GM18907 (cell line): ENCODE results near the gene ZSWIM4.

Experiments
- ATAC-seq: cut with Tn5 transposase; IDR thresholded peaks from one replicate; pipeline ENCODE4 v1.9.1; 2021; ENCODE audit warnings: mild to moderate bottlenecking, moderate library complexity; ENCODE audit not compliant: unreplicated experiment

Gene ZSWIM4

DNA sequence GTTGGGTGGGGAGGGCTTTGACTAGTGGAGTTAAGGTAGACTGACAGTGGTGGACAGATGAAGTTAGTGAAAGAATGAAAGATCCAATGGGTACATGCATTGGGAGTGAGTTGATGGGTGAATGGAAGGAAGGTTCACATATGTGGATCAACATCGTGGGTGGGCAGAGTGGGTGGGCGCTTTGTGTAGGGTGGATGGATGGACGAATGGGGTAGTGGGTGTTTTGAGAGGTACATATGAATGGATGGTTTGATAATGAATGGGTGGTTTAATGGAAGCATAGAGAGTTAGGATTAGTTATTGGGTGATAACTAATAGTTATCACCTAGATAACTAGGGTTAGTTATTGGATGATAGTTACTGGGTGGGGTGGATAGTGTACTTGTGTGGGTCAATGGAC lies 11.5 kb downstream of the ZSWIM4 start:
- no peak for ATAC-seq

DNA sequence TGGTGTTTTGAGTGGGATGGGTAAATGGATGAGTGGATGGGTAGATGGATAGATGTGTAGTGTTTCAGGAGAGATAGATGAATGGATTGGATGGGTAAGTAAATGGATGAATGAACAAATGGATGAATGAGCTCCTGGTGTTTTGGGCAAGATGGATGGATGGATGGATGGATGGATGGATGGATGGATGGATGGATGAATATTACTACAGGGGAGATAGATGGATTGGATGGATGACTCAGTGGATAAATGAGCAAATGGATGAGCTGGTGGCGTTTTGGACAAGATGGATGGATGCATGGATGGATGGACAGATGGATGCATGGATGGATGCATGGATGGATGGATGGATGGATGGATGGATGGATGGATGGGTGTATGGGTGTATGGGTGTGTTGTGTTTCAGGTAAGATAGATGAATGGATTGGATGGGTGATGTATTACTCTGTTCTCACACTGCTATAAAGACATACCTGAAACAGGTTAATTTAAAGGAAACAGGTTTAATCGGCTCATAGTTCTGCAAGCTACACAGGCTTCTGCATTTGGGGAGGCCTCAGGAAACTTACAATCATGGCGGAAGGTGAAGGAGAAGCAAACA lies 12.3 kb downstream of the ZSWIM4 start:
- ATAC-seq, result no peak

DNA sequence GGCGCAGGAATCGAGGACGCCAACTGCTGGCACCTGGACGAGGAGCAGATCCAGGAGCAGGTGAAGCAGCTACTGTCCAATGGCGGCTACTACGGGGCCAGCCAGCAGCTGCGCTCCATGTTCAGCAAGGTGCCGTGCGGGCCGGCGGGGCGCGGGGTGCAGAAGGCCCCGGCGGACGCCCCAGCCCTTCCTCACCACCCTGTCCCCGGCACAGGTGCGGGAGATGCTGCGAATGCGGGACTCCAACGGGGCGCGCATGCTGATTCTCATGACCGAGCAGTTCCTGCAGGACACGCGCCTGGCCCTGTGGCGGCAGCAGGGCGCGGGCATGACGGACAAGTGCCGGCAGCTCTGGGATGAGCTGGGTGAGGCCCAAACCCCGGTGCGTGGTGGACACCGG lies 13.6 kb downstream of the ZSWIM4 start:
- no peak for ATAC-seq

DNA sequence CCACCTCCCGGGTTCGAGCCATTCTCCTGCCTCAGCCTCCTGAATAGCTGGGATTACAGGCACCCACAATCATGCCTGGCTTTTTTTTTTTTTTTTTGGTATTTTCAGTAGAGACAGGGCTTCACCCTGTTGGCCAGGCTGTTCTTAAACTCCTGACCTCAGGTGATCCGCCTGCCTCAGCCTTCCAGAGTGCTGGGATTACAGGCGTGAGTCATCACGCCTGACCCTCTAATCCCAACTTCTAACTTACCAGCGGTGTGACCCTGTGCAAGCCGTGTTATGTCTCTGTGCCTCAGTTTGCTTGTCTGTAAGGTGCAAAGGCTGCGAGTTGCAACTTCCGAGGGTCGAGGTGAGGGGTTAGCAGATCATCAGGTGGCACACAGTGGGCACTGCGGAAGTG lies 17.3 kb downstream of the ZSWIM4 start:
- no peak for ATAC-seq

DNA sequence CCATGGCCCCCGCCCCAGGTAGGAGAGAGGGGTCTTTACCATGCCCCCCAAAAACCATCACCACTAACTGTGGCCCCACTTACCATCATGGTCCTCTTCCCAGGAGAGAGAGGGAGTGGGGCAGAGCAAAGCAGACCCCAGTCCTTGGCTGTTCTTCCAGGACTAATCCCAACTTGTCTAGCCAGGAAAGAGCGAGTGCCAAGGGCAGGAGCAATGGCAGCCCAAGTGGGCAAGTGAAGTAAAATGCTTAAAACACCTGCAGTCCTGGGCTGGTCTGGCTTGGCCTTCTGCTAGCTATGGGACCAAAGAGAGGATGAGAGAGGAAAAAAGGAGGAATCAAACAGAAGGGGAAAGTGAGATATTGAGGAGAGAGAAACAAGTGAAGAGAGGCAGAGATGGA lies 17.9 kb downstream of the ZSWIM4 start:
- no peak for ATAC-seq

DNA sequence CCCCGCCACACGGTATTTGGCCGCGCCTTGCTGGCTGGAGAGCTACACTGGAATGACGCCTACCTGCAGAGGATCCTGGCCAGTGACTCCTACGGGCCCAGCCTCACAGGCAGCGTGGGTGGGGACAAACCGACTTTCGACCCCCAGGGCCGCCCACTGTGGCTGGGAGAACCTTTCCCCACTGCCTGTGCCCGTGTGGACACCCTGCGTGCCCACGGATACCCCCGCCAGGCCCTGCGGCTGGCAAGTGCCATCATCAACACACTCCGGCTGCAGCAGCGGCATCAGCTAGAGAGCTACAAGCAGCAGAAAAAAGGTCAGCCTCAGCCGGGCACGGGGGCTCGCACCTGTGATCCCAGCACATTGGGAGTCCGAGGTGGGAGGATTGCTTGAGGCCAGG lies 19.3 kb downstream of the ZSWIM4 start:
- ATAC-seq, result no peak

DNA sequence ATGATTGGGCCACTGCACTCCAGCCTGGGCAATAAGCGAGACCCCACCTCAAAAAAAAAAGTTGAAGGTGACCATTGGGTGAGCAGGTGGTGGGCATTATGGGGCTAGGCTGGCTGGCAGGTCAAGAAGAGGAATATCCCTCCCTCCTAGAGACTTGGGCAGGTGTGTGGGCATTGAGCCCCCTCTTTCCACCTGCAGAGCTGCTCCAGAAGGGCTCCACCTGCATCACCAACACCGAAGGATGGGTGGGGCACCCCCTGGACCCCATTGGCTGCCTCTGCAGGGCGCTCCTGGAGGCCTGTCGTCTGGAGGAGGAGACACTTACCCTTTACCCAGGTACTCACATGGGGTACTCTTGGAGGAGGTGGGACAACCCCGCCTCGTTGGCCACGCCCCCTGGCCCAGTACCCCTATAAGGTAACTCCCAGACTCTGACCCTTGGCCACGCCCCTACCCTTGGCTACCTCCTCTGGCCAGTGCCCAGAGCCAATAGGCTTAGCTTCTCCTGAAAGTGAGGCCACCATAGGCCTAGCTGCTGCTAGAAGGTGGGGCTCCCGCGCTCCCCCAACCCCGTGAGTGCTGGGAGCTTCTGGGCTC lies 21.9 kb downstream of the ZSWIM4 start:
- ATAC-seq, result no peak

DNA sequence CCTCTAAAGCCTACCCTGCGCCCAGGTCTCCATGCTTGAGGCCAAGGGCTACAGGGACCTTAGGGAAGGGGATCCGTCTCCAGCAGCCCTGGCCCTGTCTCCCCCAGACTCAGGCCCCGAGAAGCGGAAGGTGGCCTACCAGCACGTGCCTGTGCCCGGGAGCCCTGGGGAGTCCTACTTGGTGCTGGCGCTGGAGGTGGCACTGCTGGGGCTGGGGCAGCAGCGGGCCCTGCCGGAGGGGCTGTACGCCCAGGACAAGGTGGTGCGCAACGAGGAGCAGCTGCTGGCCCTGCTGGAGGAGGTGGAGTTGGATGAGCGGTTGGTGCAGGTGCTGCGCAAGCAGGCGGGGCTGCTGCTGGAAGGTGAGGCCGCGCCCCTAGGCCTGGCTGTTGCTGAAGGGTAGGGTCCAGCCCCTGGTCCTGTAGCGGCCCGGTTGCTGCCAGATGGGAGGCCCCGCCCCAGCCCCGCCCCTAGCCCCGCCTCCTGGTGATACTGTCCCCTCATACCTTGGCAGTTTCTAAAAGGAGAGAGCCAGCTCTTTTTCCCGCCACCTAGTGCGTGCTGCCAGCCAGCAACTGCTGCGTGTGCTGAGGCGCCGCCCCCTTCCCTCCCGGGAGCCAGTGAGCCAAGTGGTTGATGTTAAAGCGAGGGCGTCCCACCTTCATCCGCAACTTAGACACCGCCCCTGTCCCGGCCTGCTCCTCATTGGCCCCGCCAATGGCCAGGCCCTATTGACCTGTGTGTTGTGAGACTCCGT lies 22.6 kb downstream of the ZSWIM4 start:
- ATAC-seq, result no peak

DNA sequence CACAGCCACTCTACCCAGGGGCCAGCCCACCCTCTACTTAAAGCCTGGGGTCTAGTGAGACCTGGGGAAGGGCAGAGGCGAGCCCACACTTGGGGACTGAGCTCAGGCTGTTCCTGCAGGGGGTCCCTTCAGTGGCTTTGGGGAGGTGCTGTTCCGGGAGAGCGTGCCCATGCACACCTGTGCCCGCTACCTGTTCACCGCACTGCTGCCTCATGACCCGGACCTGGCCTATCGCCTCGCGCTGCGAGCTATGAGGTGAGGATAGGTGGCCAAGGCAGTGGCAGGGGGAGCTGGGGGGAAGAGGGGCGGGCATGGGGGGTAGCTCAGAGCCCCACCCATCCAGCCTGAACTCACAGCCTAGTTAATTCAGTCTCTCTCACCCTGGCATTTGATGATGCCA lies 24.0 kb downstream of the ZSWIM4 start:
- no peak for ATAC-seq

DNA sequence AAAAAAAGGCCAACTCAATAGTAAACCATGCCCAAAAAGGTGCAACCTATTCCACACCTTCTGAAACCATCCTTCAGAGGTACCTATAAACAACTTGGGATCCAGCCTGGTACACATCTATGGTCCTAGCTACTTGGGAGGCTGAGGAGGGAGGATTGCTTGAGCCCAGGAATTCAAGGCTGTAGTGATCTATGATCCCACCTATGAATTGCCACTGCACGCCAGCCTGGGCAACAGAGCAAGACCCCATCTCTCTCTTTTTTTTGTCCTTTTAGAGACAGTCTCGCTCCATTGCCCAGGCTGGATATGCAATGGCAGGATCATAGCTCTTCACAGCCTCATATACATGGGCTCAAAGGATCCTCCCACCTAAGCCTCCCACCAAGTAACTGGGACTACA lies 26.0 kb downstream of the ZSWIM4 start:
- ATAC-seq, result no peak

DNA sequence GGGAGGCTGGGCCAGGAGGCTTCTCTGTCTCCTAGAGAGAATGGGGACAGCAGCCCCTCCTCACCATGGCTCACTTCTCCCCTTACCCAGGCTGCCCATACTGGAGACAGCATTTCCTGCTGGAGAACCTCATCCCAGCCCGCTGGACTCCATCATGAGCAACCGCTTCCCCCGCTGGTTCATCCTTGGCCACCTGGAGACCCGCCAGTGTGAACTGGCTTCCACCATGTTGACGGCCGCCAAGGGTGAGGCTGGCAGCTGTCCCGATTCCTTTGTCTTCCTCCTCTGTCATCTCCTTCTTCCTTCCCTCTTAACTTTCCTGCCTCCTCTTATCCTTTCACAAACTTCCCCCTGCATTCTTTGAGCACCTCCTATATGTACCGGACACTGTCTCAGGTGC lies 28.0 kb downstream of the ZSWIM4 start:
- ATAC-seq, result no peak

DNA sequence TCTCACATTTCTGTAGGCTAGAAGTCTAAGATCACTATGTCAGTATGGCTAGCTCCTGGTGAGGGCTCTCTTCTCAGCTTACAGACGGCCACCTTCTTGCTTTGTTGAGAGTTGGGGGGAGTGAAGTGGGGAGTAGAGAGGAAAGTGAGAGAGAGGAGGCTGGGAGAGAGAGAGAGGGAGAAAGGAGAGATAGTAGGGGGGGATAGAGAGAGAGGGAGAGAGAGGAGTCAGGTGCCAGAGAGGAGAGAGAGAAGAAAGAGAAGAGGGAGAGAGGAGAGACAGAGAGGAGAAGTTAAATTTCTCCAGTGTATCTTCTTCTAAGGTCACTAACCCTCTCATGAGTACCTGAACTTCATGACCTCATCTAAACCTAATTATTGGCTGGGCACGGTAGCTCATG lies 28.7 kb downstream of the ZSWIM4 start:
- no peak for ATAC-seq

DNA sequence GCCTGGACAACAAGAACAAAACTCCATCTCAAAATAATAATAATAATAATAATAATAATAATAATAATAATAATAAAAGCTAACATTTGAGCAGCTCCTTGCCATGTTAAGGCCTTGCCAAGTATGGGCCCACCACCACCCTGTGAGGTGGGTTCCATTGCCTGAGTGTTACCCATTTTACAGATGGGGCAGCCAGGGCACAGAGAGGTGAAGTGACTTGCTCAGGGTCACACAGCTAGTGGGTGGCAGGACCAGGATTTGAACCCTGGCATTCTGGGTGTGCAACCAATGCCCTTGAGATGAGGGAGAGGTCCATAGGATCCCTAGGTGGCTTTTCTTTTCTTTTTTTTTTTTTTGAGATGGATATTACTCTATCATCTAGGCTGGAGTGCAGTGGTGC lies 29.5 kb downstream of the ZSWIM4 start:
- no peak for ATAC-seq

DNA sequence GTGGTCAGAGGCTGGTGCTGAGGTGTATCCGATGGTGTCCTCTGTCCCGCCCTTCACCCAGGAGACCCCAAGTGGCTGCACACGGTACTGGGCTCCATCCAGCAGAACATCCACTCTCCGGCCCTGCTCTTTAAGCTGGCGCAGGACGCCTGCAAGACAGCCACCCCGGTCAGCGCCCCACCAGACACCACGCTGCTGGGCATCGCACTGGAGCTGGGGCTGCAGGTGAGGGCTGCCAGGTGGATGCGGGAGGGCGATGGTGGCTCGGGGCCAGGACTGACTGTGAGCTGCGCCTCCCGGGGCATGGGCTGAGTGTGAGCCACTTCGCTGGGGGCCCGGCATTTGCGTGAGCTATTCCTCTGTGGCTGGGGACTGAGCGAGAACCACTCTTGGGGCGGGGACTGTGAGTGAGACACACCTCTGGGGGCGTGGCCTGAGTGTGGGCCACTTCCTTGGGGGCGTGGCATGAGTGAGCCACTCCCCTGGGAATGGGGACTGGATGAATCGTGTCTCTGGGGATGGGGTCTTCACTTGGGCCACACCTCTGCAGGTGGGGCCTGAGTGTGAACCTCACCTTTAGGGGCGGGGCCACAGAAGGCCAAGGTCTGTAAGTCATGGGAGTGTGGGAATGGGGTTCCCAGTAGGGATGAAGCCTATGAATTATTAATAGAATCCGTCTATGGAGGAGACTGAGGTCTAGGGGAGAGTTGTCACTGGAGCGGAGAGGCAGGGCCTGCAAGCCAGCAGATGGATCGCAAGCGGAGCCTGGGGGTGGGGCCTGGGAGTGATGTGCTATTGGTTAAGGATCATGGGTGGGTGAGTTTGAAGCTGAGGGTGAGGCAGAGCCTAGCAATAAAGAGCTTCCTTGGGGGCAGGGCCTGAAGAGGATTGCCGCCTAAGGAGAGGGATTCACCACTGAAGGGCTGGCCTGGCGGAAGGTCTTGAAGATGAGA lies 30.5 kb downstream of the ZSWIM4 start:
- no peak for ATAC-seq

DNA sequence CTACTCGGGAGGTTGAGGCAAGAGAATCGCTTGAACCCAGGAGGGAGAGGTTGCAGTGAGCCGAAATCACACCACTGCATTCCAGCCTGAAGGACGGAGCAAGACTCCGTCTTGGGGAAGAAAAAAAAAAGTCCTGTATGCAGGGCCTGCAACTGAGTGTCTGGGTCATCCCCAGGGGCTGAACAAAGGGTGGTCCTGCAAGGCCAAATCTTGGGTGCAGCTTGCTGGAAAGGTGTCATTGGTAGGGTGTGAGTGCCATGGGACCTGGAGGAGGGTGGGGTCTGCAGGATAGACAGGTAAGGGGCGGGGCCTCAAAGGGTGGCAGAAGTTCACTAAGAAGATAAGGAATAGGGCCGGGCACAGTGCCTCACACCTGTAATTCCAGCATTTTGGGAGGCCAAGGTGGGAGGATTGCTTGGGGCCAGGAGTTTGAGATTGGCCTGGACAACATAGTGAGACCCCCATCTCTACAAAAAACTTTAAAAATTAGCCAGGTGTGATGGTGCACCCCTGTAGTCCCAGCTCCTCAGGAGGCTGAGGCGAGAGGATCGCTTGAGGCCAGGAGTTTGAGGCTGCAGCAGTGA lies 31.5 kb downstream of the ZSWIM4 start:
- ATAC-seq, result no peak

DNA sequence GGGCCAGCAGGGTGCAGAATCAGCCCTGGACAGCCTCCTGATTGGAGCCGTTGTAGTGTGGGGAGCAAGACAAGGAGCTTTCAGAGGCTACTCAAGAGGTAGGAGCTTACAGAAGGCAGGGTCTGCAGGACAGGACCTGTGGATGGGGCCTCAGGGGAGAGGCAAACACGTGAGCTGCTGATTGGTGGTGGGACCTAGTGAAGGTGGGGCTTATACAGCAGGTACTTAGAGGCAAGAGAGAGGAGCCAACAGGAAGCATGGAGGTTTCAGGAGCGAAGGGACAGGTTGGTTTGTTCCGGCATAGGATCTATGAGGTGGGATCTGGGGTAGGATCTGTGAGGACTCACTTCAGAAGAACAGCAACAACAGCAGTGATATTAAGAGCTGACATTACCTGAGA lies 32.4 kb downstream of the ZSWIM4 start:
- ATAC-seq, result no peak

DNA sequence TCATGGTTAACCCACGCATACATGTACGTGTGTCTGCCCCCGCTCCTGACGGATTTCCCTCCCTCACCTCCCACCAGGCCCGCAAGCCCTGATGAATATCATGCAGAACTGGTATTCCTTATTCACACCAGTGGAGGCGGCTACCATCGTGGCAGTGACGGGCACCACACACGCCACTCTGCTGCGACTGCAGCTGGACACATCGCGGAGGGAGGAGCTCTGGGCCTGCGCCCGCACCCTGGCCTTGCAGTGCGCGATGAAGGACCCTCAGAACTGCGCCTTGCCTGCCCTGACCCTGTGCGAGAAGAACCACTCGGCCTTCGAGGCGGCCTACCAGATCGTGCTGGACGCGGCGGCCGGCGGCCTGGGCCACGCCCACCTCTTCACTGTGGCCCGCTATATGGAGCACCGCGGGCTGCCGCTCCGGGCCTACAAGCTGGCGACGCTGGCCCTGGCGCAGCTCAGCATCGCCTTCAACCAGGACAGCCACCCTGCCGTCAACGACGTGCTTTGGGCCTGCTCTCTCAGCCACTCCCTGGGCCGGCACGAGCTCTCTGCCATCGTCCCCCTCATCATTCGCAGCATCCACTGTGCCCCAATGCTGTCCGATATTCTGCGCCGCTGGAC lies 35.0 kb downstream of the ZSWIM4 start:
- ATAC-seq, result no peak

DNA sequence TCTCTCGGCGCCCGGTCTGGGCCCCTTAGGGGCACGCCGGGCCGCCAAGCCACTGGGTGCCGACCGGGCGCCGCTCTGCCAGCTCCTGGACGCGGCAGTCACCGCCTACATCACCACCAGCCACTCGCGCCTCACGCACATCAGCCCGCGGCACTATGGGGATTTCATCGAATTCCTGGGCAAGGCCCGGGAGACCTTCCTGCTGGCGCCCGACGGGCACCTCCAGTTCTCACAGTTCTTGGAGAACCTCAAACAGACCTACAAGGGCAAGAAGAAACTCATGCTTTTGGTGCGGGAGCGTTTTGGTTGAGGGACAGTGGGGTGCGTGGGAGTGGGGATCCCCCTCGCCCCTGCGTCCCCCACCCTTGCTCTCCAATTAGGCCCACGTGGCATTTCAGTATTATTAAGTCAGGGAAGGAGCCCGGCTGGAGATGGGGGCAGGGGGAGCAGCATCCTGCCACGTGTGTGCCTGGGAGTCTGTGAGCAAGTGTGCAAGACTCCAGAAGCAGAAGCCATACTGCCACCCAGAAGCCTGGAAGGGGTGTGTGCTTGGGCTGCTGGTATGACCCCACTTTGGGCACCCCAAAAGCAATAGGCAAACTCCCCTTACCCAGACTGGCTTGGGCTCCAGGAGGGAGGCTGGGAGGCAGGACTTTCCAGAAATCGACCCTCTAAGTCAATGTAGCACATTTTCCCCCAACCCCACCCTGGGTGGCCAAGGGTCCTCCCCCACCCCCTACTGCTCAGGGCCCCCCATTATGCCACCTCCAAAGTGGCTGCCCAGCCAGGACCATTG lies 35.7 kb downstream of the ZSWIM4 start:
- ATAC-seq, result no peak

DNA sequence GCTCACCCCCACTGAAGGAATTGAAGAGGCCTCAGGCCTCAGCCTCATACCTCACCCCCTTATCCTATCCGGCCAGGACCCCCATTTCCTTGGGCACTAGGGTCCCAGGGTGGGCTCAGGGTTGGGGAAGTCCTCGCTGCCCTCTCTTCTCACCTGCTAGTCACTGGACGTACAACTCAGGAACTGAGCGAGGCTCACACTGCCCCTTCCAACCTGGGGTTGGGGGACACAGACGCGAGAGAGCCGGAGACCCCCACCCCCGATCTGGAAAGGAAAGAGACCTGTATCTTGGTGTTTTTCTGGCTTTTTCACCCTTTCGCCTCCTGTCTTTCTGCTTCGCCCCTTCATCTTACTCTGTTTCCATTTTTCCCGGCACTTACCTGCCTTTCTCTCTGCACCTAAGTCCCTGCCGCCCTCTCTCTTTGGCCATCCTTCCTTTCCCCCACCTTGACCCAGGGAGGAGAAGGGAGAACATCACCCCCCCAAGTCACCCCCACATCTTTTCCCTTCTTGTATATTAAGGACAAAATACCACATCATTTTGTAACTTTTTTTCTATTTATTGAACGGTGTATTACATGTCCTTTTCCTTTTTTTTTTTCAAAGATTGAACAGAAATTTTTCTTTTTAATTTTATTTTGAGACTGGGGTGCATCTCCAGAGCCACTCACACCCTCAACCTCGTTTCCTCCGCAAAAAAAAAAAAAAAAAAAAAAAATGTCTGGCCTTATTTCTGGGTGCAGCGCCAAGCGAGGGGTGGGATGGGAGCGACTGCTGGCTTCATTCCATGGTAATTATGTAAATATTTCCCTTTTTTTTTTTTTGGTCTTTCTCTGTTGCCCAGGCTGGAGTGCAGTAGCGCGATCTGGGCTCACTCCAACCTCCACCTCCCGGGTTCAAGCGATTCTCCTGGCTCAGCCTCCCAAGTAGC lies 36.6 kb downstream of the ZSWIM4 start:
- no peak for ATAC-seq
